Peyer's patch (tissue), 4 donors: ENCODE measurements around the gene GFY.

Experiments used
- CTCF ChIP-seq, 6 experiments: fragments of 450-650 bp in 4 of 6; fragments of 200-600 bp in 2 of 6; sonication (generic) in 1 of 6; IDR thresholded peaks; one replicate each; pipeline ENCODE4 v1.5.1; 2017 to 2019; ENCODE audit warnings: antibody characterized with exemption in 6 of 6, mild to moderate bottlenecking in 3 of 6, moderate library complexity in 1 of 6
- POLR2A ChIP-seq, 2 donors: fragments of 450-650 bp; IDR thresholded peaks; one replicate each; pipeline ENCODE4 v1.5.1; 2017; ENCODE audit warnings: antibody characterized with exemption in 2 of 2, mild to moderate bottlenecking in 2 of 2, moderate library complexity in 2 of 2

- TF ChIP-seq CTCF (IDR thresholded peaks at IDR 0.05) = no peak
- no peak for TF ChIP-seq POLR2A (IDR thresholded peaks at IDR 0.05)
Measured at GRCh38 chr19:49393881-49394280, 31.3 kb upstream of the GFY start.
